ENCODE results near the gene ARX.

DNA sequence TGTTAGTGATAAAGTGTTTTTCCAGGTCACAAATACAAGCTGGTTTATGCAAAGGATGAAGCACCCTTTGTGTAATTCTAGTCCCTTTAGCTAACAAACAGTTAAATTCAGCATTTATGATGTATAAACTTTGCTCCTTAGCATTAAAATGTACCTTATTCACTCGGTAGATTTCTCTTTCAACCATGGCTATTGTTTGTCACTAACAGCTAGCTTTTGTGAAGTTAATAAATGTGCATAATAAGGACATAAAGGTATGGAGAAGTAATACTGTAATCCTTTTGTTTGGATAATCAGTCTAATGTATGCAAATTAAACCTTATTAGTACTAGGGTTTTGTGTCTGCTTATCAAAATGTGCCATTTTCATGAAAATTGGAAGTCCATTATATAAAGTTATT lies 34.2 kb upstream of the ARX start:
- TF ChIP-seq, protein P1, sequence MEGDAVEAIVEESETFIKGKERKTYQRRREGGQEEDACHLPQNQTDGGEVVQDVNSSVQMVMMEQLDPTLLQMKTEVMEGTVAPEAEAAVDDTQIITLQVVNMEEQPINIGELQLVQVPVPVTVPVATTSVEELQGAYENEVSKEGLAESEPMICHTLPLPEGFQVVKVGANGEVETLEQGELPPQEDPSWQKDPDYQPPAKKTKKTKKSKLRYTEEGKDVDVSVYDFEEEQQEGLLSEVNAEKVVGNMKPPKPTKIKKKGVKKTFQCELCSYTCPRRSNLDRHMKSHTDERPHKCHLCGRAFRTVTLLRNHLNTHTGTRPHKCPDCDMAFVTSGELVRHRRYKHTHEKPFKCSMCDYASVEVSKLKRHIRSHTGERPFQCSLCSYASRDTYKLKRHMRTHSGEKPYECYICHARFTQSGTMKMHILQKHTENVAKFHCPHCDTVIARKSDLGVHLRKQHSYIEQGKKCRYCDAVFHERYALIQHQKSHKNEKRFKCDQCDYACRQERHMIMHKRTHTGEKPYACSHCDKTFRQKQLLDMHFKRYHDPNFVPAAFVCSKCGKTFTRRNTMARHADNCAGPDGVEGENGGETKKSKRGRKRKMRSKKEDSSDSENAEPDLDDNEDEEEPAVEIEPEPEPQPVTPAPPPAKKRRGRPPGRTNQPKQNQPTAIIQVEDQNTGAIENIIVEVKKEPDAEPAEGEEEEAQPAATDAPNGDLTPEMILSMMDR (IDR thresholded peaks at IDR 0.05 in 8 of 11, conservative IDR thresholded peaks at IDR 0.05 in 3 of 11) = no peak
- TF ChIP-seq POLR2A (IDR thresholded peaks at IDR 0.05) = no peak
- TF ChIP-seq POLR2AphosphoS5 (IDR thresholded peaks at IDR 0.05) = no peak

All from spleen (tissue), 7 donors.